ENCODE measurements around the gene DBNDD2. TPM values are rescaled to one million over a fixed set of nuclear protein-coding genes. Genes with fewer than 3 reads are reported as not detected.
A peak's percentile ranks its signal among the peaks of the same experiment; 100 is the strongest.

DBNDD2 gene
- total and polyA plus RNA-seq, 2 experiments from 2014 or later: 62.9 to 89.3 TPM

DNA sequence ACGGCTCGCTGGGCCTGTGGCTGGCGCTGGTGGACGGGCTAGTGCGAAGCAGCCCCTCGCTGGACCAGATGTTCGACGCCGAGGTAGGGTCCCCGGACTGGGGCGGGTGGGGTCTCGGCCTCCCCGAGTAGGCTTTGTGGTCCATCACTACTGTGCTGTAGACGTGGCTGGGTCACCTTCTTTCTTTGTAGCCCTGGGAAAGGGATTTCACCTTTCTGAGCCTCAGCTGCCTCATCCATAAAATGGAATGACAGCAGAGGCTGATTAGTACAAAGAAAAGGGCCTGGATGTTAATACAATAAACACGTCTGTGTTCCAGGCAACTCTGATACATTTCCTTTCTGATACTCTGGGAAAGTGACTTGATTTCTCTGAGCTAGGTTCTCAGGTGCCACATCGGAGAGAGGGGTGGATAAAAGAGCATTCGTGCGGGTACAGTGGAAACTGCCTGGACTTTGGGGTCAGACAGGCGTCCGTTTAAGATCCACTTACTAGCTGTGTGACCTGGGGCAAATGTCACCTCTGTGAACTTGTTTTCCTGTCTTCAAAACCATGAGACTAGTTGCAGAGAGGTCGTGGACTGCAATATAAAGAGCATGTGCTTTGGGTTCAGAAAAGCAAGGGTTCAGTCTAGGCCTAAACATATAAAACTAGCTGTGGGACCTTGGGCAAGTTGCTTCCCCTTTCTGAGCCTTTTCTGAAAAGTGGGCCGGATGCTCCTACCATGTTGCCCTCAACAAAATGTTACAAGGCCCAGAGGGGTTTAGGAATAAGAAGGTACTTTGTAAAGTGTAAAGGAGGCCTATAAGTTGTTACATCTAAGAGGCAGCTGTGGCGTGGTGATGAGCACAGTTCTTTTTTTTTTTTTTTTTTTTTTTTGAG, 44.2 kb upstream of the DBNDD2 start:
- H3K4me3 ChIP-seq: peak overlapping the region; percentile 71
- H3K36me3 ChIP-seq: peaks cover 6% of the 10 kb centered on the region
- no peaks in the 10 kb centered on the region for H3K27me3 ChIP-seq
- peaks cover 6% of the 10 kb centered on the region for H3K4me1 ChIP-seq (ENCODE audit: low read depth)
- TF ChIP-seq, protein P1, sequence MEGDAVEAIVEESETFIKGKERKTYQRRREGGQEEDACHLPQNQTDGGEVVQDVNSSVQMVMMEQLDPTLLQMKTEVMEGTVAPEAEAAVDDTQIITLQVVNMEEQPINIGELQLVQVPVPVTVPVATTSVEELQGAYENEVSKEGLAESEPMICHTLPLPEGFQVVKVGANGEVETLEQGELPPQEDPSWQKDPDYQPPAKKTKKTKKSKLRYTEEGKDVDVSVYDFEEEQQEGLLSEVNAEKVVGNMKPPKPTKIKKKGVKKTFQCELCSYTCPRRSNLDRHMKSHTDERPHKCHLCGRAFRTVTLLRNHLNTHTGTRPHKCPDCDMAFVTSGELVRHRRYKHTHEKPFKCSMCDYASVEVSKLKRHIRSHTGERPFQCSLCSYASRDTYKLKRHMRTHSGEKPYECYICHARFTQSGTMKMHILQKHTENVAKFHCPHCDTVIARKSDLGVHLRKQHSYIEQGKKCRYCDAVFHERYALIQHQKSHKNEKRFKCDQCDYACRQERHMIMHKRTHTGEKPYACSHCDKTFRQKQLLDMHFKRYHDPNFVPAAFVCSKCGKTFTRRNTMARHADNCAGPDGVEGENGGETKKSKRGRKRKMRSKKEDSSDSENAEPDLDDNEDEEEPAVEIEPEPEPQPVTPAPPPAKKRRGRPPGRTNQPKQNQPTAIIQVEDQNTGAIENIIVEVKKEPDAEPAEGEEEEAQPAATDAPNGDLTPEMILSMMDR (IDR thresholded peaks at IDR 0.05; ENCODE audit: low read depth, low read length): no peak
- H3K9me3 ChIP-seq (ENCODE audit: low read depth): no peaks in the 10 kb centered on the region
- DNase-seq (ENCODE audit: low read depth in 1 of 2, low spot score in 1 of 2): no peak
- peak overlapping the region; percentile 94 for H3K27ac ChIP-seq

DNA sequence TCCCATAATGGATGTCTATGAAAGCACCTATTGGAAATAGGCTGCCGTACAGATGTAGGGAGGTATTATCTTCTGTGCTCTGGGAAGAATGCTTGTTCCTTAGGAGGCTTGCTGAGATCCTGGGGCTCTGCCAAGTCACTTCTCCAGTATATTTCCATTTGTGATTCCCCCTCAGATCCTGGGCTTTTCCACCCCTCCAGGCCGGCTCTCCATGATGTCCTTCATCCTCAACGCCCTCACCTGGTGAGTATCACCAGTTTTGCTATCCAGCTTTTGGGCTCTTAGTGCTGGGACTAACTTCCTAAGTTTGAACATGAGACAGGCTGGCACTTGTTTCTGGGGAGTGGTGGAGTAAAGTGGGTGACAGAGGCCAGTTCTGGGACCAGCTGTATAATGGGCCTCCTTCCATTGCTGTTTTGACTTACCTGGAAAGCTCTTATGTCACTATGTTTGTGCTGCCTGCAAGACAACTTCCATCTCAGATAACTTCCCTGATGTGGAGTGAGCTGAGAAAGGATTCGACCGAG, 42.6 kb upstream of the DBNDD2 start:
- H3K4me1 ChIP-seq (ENCODE audit: low read depth): no peaks in the 10 kb centered on the region
- H3K27me3 ChIP-seq: no peaks in the 10 kb centered on the region
- H3K36me3 ChIP-seq: peaks cover 6% of the 10 kb centered on the region
- no peak overlapping the region for H3K4me3 ChIP-seq
- DNase-seq (ENCODE audit: low read depth in 1 of 2, low spot score in 1 of 2): no peak
- H3K9me3 ChIP-seq (ENCODE audit: low read depth): no peaks in the 10 kb centered on the region
- H3K27ac ChIP-seq: no peak overlapping the region
- TF ChIP-seq, protein P1 (IDR thresholded peaks at IDR 0.05; ENCODE audit: low read depth, low read length): no peak

DNA sequence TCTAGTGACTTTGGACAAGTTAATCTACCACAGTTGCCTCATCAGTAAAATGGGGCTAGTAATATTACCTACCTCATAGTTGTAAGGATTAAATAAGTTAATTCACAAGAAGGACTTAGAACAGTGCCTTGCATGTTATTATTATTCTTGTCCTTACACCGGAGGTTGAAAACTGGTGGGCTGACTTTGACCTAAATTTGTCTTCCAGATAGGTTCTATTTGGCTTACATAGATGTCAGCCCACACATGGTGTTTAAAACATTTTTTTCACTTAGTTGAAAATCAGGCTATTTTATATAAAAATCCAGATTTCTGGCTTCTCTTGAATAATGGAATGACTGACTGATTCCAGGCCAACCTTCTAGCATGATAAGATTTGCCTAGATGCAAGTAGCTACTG, 41.9 kb upstream of the DBNDD2 start:
- no peak overlapping the region for H3K27ac ChIP-seq
- peaks cover 6% of the 10 kb centered on the region for H3K36me3 ChIP-seq
- no peaks in the 10 kb centered on the region for H3K4me1 ChIP-seq (ENCODE audit: low read depth)
- DNase-seq (ENCODE audit: low read depth in 1 of 2, low spot score in 1 of 2): no peak
- TF ChIP-seq, protein P1 (IDR thresholded peaks at IDR 0.05; ENCODE audit: low read depth, low read length): no peak
- no peaks in the 10 kb centered on the region for H3K9me3 ChIP-seq (ENCODE audit: low read depth)
- H3K27me3 ChIP-seq: no peaks in the 10 kb centered on the region
- H3K4me3 ChIP-seq: no peak overlapping the region

- Histone ChIP-seq H3K4me1 (ENCODE audit: low read depth) (no peaks in the 10 kb centered on the region), H3K27me3 (no peaks in the 10 kb centered on the region), H3K36me3 (peaks cover 6% of the 10 kb centered on the region), H3K4me3 (no peak overlapping the region), H3K27ac (no peak overlapping the region), H3K9me3 (ENCODE audit: low read depth) (no peaks in the 10 kb centered on the region)
- DNase-seq (ENCODE audit: low read depth in 1 of 2, low spot score in 1 of 2): no peak
- TF ChIP-seq, protein P1 (IDR thresholded peaks at IDR 0.05; ENCODE audit: low read depth, low read length): no peak
These were observed 41.5 kb upstream of the DBNDD2 start for GRCh38 chr20:45366631-45367030.

GRCh38 chr20:45367126-45367525, 41.0 kb upstream of the DBNDD2 start:
- H3K4me3 ChIP-seq: no peak overlapping the region
- H3K27ac ChIP-seq: no peak overlapping the region
- TF ChIP-seq, protein P1 (IDR thresholded peaks at IDR 0.05; ENCODE audit: low read depth, low read length): no peak
- H3K9me3 ChIP-seq (ENCODE audit: low read depth): no peaks in the 10 kb centered on the region
- DNase-seq (ENCODE audit: low read depth in 1 of 2, low spot score in 1 of 2): no peak
- H3K27me3 ChIP-seq: no peaks in the 10 kb centered on the region
- peaks cover 6% of the 10 kb centered on the region for H3K36me3 ChIP-seq
- H3K4me1 ChIP-seq (ENCODE audit: low read depth): no peaks in the 10 kb centered on the region
